Neural cell (in vitro differentiated cells): ENCODE measurements around the gene CCDC148. TPM values are rescaled to one million over a fixed set of nuclear protein-coding genes. Genes with fewer than 3 reads are reported as not detected.

ENCODE experiments used
- H2AFZ ChIP-seq: fragments of 200-600, 300-800 bp; sonication (generic), shearing (Covaris generic); 2 replicates; pipeline ENCODE4 v1.6.0; 2014; ENCODE audit warnings: low read depth, mild to moderate bottlenecking, antibody characterized with exemption, low read length, moderate library complexity
- H3F3A ChIP-seq: fragments of 200-600 bp; shearing (Covaris generic); 2 replicates; pipeline ENCODE4 v1.6.1; 2016; ENCODE audit warnings: mild to moderate bottlenecking, moderate library complexity, mixed read lengths, antibody characterized with exemption, low read length; ENCODE audit not compliant: insufficient read depth, poor library complexity, severe bottlenecking
- H3K27ac ChIP-seq: fragments of 200-600, 300-800 bp; sonication (generic), shearing (Covaris generic); 2 replicates; pipeline ENCODE4 v1.5.1; 2014; ENCODE audit warnings: mild to moderate bottlenecking, low read length, moderate library complexity
- H3K27me3 ChIP-seq: fragments of 300-800, 200-600 bp; sonication (generic), shearing (Covaris generic); 2 replicates; pipeline ENCODE4 v1.6.0; 2014; ENCODE audit warnings: mild to moderate bottlenecking, low read depth, low read length, moderate library complexity; ENCODE audit not compliant: insufficient read depth
- H3K36me3 ChIP-seq: fragments of 300-800, 200-600 bp; sonication (generic), shearing (Covaris generic); 2 replicates; pipeline ENCODE4 v1.5.1; 2014; ENCODE audit warnings: mild to moderate bottlenecking, antibody characterized with exemption, low read length, moderate library complexity; ENCODE audit not compliant: insufficient read depth
- H3K4me2 ChIP-seq: fragments of 300-800, 200-600 bp; sonication (generic), shearing (Covaris generic); 2 replicates; pipeline ENCODE4 v1.6.0; 2014; ENCODE audit warnings: mild to moderate bottlenecking, low read length
- H3K4me3 ChIP-seq: fragments of 300-800, 200-600 bp; sonication (generic), shearing (Covaris generic); 2 replicates; pipeline ENCODE4 v1.5.1; 2014; ENCODE audit warnings: mild to moderate bottlenecking, low read length, moderate library complexity
- H3K79me2 ChIP-seq: fragments of 200-600 bp; shearing (Covaris generic); replicated peaks from 2 replicates; pipeline ENCODE4 v1.6.0; 2014; ENCODE audit warnings: mild to moderate bottlenecking, low read length, moderate library complexity; ENCODE audit not compliant: insufficient read depth
- H3K9ac ChIP-seq: fragments of 300-800, 200-600 bp; sonication (generic), shearing (Covaris generic); 2 replicates; pipeline ENCODE4 v1.6.1; 2016; ENCODE audit warnings: mild to moderate bottlenecking, low read length, mixed read lengths
- H3K9me2 ChIP-seq: fragments of 200-600 bp; shearing (Covaris generic); 2 replicates; pipeline ENCODE4 v1.6.1; 2016; ENCODE audit warnings: mild to moderate bottlenecking, low read length, mixed read lengths; ENCODE audit not compliant: insufficient read depth
- H3K9me3 ChIP-seq: fragments of 200-600, 300-800 bp; sonication (generic), shearing (Covaris generic); 2 replicates; pipeline ENCODE4 v1.6.1; 2016; ENCODE audit warnings: mild to moderate bottlenecking, mixed run types, low read length, moderate library complexity, mixed read lengths
- H4K20me1 ChIP-seq: fragments of 200-600 bp; shearing (Covaris generic); 2 replicates; pipeline ENCODE4 v1.6.1; 2016; ENCODE audit warnings: mild to moderate bottlenecking, mixed run types; ENCODE audit not compliant: insufficient read depth
- CTCF ChIP-seq: fragments of 450-650 bp; IDR thresholded peaks from 2 replicates; pipeline ENCODE4 v1.5.1; 2014; ENCODE audit warnings: antibody characterized with exemption, mild to moderate bottlenecking, moderate library complexity; ENCODE audit not compliant: poor library complexity, severe bottlenecking
- EP300 ChIP-seq: fragments of 450-650 bp; conservative IDR thresholded peaks from 2 replicates; pipeline ENCODE4 v1.6.1; 2014; ENCODE audit warnings: antibody characterized with exemption, mild to moderate bottlenecking, moderate library complexity; ENCODE audit not compliant: poor library complexity, severe bottlenecking
- EZH2 ChIP-seq: fragments of 200-600, 300-800 bp; shearing (Covaris generic), sonication (generic); IDR thresholded peaks from 2 replicates; pipeline ENCODE4 v1.6.1; 2014; ENCODE audit warnings: antibody characterized with exemption, low read length, borderline replicate concordance, mild to moderate bottlenecking; ENCODE audit not compliant: insufficient read depth, poor library complexity, severe bottlenecking
- MXI1 ChIP-seq: fragments of 450-650 bp; conservative IDR thresholded peaks from 2 replicates; pipeline ENCODE4 v1.6.1; 2014; ENCODE audit warnings: antibody characterized with exemption, mild to moderate bottlenecking; ENCODE audit not compliant: poor library complexity, severe bottlenecking
- POLR2AphosphoS5 ChIP-seq: IDR thresholded peaks from 2 replicates; pipeline ENCODE4 v1.6.1; 2012
- TAF1 ChIP-seq: IDR thresholded peaks from 2 replicates; pipeline ENCODE4 v1.6.1; 2012; ENCODE audit warnings: low read depth
- polyA plus RNA-seq: library from polyadenylated mRNA; depleted of rRNA; stranded (reverse); fragments of >200 nt; gene quantifications from 2 replicates; pipeline ENCODE4 v1.2.3, GENCODE V29; 2014
- TF ChIP-seq, protein P1 (sequence below): IDR thresholded peaks from 2 replicates; pipeline ENCODE4 v1.6.1; 2012; ENCODE audit warnings: borderline replicate concordance

CCDC148 gene
- polyA plus RNA-seq, 1 donor from 2014 or later, result 1.8 TPM

DNA sequence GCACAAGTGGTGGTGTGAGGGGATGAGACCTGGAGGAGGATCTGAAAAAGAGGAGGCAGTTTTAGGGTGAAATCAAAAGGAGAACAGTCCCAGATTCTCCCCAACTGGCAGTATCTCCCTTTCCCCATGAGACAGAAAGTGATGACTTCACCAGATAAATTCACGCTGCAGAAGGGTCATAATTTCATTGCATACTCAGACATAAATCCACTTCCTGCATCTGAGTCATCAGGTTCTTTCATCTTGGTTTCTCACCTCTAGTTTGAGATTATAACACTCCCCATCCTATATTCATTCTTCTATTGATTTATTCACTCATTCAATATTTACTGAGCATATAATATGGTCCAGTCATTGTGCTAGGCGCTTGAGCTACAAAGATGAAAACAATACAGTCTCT, 64.7 kb downstream of the CCDC148 start:
- no peak overlapping the region for H3K4me2 ChIP-seq
- TF ChIP-seq MXI1, result no peak
- no peak for TF ChIP-seq TAF1
- no peak for TF ChIP-seq EZH2
- TF ChIP-seq EP300, result no peak
- H3K27me3 ChIP-seq, result no peaks in the 10 kb centered on the region
- H3K36me3 ChIP-seq, result no peaks in the 10 kb centered on the region
- no peaks in the 10 kb centered on the region for H4K20me1 ChIP-seq
- no peak overlapping the region for H3K27ac ChIP-seq
- H2AFZ ChIP-seq, result no peak overlapping the region
- no peaks in the 10 kb centered on the region for H3K9me2 ChIP-seq
- H3F3A ChIP-seq, result no peaks in the 10 kb centered on the region
- H3K4me3 ChIP-seq, result no peak overlapping the region
- H3K9ac ChIP-seq, result no peak overlapping the region
- H3K79me2 ChIP-seq, result no peaks in the 10 kb centered on the region
- no peaks in the 10 kb centered on the region for H3K9me3 ChIP-seq

- no peak overlapping the region for H3K4me2 ChIP-seq
- H2AFZ ChIP-seq, result no peak overlapping the region
Measured at GRCh38 chr2:158391361-158391760, 65.2 kb downstream of the CCDC148 start.

More at GRCh38 chr2:158391361-158391760, 65.2 kb downstream of the CCDC148 start:
- TF ChIP-seq, protein P1, sequence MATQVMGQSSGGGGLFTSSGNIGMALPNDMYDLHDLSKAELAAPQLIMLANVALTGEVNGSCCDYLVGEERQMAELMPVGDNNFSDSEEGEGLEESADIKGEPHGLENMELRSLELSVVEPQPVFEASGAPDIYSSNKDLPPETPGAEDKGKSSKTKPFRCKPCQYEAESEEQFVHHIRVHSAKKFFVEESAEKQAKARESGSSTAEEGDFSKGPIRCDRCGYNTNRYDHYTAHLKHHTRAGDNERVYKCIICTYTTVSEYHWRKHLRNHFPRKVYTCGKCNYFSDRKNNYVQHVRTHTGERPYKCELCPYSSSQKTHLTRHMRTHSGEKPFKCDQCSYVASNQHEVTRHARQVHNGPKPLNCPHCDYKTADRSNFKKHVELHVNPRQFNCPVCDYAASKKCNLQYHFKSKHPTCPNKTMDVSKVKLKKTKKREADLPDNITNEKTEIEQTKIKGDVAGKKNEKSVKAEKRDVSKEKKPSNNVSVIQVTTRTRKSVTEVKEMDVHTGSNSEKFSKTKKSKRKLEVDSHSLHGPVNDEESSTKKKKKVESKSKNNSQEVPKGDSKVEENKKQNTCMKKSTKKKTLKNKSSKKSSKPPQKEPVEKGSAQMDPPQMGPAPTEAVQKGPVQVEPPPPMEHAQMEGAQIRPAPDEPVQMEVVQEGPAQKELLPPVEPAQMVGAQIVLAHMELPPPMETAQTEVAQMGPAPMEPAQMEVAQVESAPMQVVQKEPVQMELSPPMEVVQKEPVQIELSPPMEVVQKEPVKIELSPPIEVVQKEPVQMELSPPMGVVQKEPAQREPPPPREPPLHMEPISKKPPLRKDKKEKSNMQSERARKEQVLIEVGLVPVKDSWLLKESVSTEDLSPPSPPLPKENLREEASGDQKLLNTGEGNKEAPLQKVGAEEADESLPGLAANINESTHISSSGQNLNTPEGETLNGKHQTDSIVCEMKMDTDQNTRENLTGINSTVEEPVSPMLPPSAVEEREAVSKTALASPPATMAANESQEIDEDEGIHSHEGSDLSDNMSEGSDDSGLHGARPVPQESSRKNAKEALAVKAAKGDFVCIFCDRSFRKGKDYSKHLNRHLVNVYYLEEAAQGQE, result no peak
- TF ChIP-seq EP300 (no peak), EZH2 (no peak), CTCF (no peak), POLR2AphosphoS5 (no peak)
- Histone ChIP-seq H3K79me2 (no peaks in the 10 kb centered on the region), H3K9ac (no peak overlapping the region), H3K4me3 (no peak overlapping the region), H3K27ac (no peak overlapping the region), H3K9me2 (no peaks in the 10 kb centered on the region), H3K27me3 (no peaks in the 10 kb centered on the region), H3K36me3 (no peaks in the 10 kb centered on the region), H4K20me1 (no peaks in the 10 kb centered on the region), H3F3A (no peaks in the 10 kb centered on the region), H3K9me3 (no peaks in the 10 kb centered on the region)
